ENCODE data around the gene UBB.

The UBB gene

DNA sequence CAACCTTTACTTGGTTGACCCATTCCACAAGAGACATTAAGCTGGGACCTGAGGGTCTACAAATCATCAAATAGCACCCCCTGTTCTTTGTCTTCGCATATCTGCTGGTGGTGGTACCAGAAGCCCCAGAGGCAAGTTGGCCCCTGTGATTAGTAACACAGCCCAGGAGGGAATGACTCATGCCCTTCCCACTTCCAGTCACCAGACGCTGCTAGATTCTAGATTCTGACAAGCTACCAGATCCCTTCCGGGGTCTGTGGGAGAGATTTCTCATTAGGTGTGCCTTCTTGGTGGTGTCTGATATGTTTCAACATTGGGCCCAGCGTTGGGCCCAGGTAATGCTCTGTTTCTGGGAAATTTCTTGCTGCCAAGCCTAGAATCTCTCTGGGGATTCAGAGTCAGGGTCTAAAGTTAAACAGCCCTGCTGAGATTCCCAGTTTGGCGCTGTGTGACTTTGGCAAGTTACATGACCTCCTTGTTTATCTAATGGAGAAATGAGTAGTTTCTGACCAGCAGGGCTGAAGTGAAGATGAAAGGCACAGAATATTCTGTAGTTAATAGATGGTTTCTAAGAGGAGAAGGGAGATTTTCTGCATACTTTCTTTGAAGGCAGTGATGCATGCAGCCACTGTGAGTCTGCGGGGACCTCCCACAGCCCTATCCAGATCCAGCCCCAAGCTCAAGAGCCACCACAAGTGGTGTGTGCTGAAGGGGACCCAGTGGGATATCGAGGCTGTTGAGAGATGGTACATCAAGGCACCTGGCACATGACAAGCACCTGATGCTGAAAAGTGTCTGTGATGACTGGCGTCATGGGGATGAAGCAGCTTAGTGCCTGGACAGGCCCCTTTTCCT, 38.4 kb downstream of the UBB start:
- no peak overlapping the region for H3K4me3 ChIP-seq (ENCODE audit: low read length)
- peak; percentile 89 for DNase-seq (ENCODE audit: low read depth)
- TF ChIP-seq CTCF (conservative IDR thresholded peaks at IDR 0.05; ENCODE audit: low read depth, low read length) = no peak

GRCh38 chr17:16419929-16420271, 39.0 kb downstream of the UBB start:
- no peak for TF ChIP-seq CTCF (conservative IDR thresholded peaks at IDR 0.05; ENCODE audit: low read depth, low read length)
- no peak overlapping the region for H3K4me3 ChIP-seq (ENCODE audit: low read length)
- no peak for DNase-seq (ENCODE audit: low read depth)

GRCh38 chr17:16422416-16422815, 41.5 kb downstream of the UBB start:
- no peak overlapping the region for H3K4me3 ChIP-seq (ENCODE audit: low read length)
- TF ChIP-seq CTCF (conservative IDR thresholded peaks at IDR 0.05; ENCODE audit: low read depth, low read length) = no peak
- DNase-seq (ENCODE audit: low read depth) = no peak

GRCh38 chr17:16423226-16423872, 42.5 kb downstream of the UBB start:
- TF ChIP-seq CTCF (conservative IDR thresholded peaks at IDR 0.05; ENCODE audit: low read depth, low read length) = no peak
- H3K4me3 ChIP-seq (ENCODE audit: low read length) = no peak overlapping the region
- DNase-seq (ENCODE audit: low read depth) = no peak

DNA sequence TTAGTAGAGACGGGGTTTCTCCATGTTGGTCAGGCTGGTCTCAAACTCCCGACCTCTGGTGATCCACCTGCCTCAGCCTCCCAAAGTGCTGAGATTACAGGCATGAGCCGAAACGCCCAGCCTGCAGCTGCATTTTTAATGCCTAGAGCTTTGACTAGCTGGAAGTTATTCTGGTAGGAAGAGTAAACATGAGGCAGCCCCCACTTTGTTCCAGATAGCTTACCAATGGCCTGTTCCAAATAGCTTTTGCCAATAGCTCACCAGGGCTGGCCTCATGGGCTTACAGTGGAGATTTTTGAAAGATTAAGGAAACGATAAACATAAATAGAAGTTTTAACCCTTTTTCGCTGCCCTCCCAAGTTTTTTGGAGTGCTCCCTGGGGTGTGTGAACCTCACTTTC, 44.3 kb downstream of the UBB start:
- TF ChIP-seq CTCF (conservative IDR thresholded peaks at IDR 0.05; ENCODE audit: low read depth, low read length) = no peak

DNA sequence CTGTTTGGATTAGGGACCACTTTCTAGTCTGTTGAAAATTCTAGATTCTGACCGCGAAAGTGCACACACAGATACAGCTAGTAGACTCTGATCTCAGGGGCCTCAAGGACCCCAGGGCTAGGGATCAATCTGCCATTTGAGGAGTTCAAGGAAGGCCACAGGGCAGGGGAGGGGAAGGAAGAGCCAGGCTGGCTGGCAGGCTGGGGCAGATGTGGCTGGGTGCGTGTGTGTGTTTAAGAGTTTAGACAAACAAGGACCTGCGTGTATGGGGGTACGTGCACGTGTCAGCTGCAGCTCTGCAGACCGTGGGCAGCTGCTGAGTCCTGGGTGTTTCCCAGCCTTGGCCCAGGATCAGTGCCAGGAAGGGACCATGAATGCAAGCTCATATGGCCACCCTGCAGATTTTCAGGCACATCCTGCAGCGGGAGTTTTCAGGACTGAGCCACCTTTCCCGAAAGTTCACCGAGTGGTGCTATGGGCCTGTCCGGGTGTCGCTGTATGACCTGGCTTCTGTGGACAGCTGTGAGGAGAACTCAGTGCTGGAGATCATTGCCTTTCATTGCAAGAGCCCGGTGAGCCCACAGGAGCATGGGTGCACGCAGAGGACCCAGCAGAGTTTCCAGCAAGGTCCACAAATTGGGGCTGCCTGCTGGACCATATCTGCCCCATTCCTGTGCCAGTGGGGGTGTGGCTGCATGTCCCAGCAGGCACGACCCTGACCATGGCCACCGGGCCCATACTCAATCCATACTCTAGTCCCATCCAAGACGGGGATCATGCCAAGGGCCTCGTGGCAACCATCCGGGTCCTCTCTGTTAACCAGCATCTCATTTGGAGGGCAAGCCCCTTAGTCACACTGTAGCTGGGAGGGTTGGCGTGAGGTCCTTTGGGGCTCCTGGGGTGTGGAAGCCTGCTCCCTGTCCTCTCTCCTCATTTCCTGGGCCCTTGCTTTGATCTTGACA, 45.1 kb downstream of the UBB start:
- TF ChIP-seq CTCF (conservative IDR thresholded peaks at IDR 0.05; ENCODE audit: low read depth, low read length) = no peak
- DNase-seq (ENCODE audit: low read depth) = no peak
- no peak overlapping the region for H3K4me3 ChIP-seq (ENCODE audit: low read length)

More for the DNA sequence above, 44.3 kb downstream of the UBB start:
- no peak for DNase-seq (ENCODE audit: low read depth)
- no peak overlapping the region for H3K4me3 ChIP-seq (ENCODE audit: low read length)
